PC-3 (cell line): ENCODE results near the gene ARHGEF11. TPM values are rescaled to one million over a fixed set of nuclear protein-coding genes. Genes with fewer than 3 reads are reported as not detected.

ENCODE experiments used
- ATAC-seq: fragments of 200-7000 bp; cut with Tn5 transposase; 2 replicates; pipeline ENCODE4 v1.9.1; 2020; ENCODE audit warnings: mild to moderate bottlenecking, moderate library complexity
- BruUV-seq: library from RNA; stranded (reverse); fragments of 400-500 nt; replicated peaks from 2 replicates; lab custom pipeline; 2021; lab: Mats Ljungman, UMichigan
- CTCF ChIA-PET: fragments of 300-600 bp; sonication (Branson Sonifier 250); formaldehyde crosslinking; loops from one replicate; lab custom pipeline; 2022; ENCODE audit warnings: antibody characterized with exemption; lab: Charles Lee
- POLR2A ChIA-PET: fragments of 300-600 bp; sonication (Branson Sonifier 250); formaldehyde crosslinking; loops from one replicate; lab custom pipeline; 2022; ENCODE audit warnings: antibody characterized with exemption; ENCODE audit not compliant: unreplicated experiment; lab: Charles Lee
- DNase-seq: peaks from one replicate; pipeline ENCODE4 v3.0.0-alpha.2; 2015
- H2AFZ ChIP-seq: fragments of 300-600 bp; sonication (generic); 2 replicates; pipeline ENCODE4 v1.6.0; 2016; ENCODE audit warnings: antibody characterized with exemption, low read length
- H3F3A ChIP-seq: fragments of 300-600 bp; sonication (generic); one replicate; pipeline ENCODE4 v1.6.0; 2017; ENCODE audit warnings: antibody characterized with exemption, low read length, control low read depth, mild to moderate bottlenecking; ENCODE audit not compliant: unreplicated experiment
- H3K27ac ChIP-seq: fragments of 300-600 bp; sonication (generic); 2 replicates; pipeline ENCODE4 v1.5.1; 2016; ENCODE audit warnings: mild to moderate bottlenecking, low read length
- H3K27me3 ChIP-seq: fragments of 300-600 bp; sonication (generic); 2 replicates; pipeline ENCODE4 v1.6.1; 2016; ENCODE audit warnings: low read length, mixed read lengths
- H3K36me3 ChIP-seq: fragments of 300-600 bp; sonication (generic); 2 replicates; pipeline ENCODE4 v1.6.1; 2016; ENCODE audit warnings: low read depth, mixed run types, low read length, mixed read lengths
- H3K4me1 ChIP-seq: fragments of 300-600 bp; sonication (generic); 2 replicates; pipeline ENCODE4 v1.5.1; 2016; ENCODE audit warnings: low read length; ENCODE audit not compliant: insufficient read depth
- H3K4me2 ChIP-seq: fragments of 300-600 bp; sonication (generic); 2 replicates; pipeline ENCODE4 v1.6.0; 2016; ENCODE audit warnings: low read length
- H3K4me3 ChIP-seq: fragments of 300-600 bp; sonication (generic); 2 replicates; pipeline ENCODE4 v1.5.1; 2016; ENCODE audit warnings: mild to moderate bottlenecking, low read length, mixed read lengths
- H3K79me2 ChIP-seq: fragments of 300-600 bp; sonication (generic); 2 replicates; pipeline ENCODE4 v1.6.1; 2017; ENCODE audit warnings: low read length, mixed read lengths
- H3K9ac ChIP-seq: fragments of 300-600 bp; sonication (generic); 2 replicates; pipeline ENCODE4 v1.6.0; 2016; ENCODE audit warnings: mild to moderate bottlenecking, low read length
- H3K9me2 ChIP-seq: fragments of 300-600 bp; sonication (generic); replicated peaks from 2 replicates; pipeline ENCODE4 v1.6.1; 2016; ENCODE audit warnings: mixed run types, low read length, mixed read lengths
- H3K9me3 ChIP-seq: fragments of 300-600 bp; sonication (generic); 2 replicates; pipeline ENCODE4 v1.6.1; 2016; ENCODE audit warnings: low read length, mixed read lengths
- H4K20me1 ChIP-seq: fragments of 300-600 bp; sonication (generic); 2 replicates; pipeline ENCODE4 v1.6.1; 2016; ENCODE audit warnings: low read length, mixed read lengths
- EZH2 ChIP-seq: fragments of 300-600 bp; sonication (generic); IDR thresholded peaks from one replicate; pipeline ENCODE4 v1.6.1; 2017; ENCODE audit warnings: antibody characterized with exemption, mild to moderate bottlenecking, low read length; ENCODE audit not compliant: unreplicated experiment
- EZH2phosphoT487 ChIP-seq: fragments of 300-600 bp; sonication (generic); IDR thresholded peaks from 2 replicates; pipeline ENCODE4 v1.6.1; 2018; ENCODE audit warnings: mild to moderate bottlenecking, antibody characterized with exemption, low read length, borderline replicate concordance
- intact Hi-C: fragments of 100-400 bp; cut with micrococcal nuclease; formaldehyde crosslinking; loops from 2 replicates; pipeline ENCODE4 v1.9.0; 2023
- total RNA-seq: library from RNA; depleted of rRNA; stranded (reverse); fragments of >200 nt; gene quantifications from 2 replicates; pipeline ENCODE4 v1.2.3, GENCODE V29; 2014
- TF ChIP-seq, protein P1 (sequence below): fragments of 300-600 bp; sonication (generic); conservative IDR thresholded peaks from 2 replicates; pipeline ENCODE4 v1.5.1; 2017; ENCODE audit warnings: antibody characterized with exemption, low read depth, mild to moderate bottlenecking, low read length

ARHGEF11 gene
- total RNA-seq, 1 experiment from 2014 or later, result 31.1 TPM

DNA sequence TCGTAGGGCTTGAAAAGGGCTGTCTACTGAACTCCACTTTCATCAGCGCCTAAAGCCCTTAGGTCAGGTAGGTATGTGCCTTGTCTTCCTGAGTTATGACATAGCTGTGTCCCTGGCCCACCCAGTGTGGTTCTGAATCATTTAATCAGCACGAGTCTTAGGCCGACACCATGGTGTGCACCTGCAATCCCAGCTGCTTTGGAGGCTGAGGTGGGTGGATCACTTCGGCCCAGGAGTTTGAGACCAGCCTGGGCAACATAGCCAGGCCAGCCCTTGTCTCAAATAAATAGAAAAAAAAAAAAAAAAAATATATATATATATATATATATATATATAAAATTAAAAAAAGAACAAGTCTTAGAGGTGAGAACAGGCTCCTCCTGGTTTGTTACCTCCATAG lies 109.4 kb downstream of the ARHGEF11 start:
- CTCF ChIA-PET, result no interaction called here
- POLR2A ChIA-PET, result no interaction called here
- H3K79me2 ChIP-seq, result no peaks in the 10 kb centered on the region

DNA sequence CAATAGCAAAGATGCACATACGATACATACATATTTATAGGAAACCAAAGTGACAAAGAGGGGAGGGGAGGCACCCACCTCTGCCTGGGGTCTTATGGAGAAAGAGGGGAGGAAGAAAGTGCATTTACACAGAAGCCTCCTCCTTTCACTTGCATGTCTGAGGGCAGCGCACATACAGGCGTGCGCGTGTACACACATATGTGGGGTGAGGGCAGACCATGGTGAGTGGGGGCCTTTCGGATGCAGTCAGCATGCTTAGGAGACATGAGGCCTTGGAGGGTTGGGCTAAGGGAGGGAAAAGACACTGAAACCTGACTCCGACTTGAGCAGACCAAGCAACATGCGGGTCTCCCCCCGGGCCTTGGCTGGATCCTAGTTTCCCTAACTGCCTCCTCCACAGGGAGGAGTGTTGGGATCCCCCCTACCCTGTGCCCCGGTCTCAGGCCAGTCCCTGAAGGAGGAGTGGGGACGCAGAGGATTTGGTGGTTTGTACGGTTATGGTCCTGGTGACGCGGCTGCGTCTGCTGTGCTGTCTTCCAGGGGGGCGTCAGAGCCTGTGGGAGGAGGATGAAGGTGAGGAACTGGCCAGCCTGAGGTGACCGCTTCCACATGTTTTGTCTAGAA lies 109.9 kb downstream of the ARHGEF11 start:
- no peaks in the 10 kb centered on the region for H3K9me2 ChIP-seq
- no TSS peak for BruUV-seq
- H2AFZ ChIP-seq, result no peak overlapping the region
- H3K4me2 ChIP-seq, result no peak overlapping the region
- H3K36me3 ChIP-seq, result peaks cover 10% of the 10 kb centered on the region; the same call in 1 of the 2 replicates
- H3K79me2 ChIP-seq, result no peaks in the 10 kb centered on the region
- no peak for TF ChIP-seq EZH2
- TF ChIP-seq, protein P1, sequence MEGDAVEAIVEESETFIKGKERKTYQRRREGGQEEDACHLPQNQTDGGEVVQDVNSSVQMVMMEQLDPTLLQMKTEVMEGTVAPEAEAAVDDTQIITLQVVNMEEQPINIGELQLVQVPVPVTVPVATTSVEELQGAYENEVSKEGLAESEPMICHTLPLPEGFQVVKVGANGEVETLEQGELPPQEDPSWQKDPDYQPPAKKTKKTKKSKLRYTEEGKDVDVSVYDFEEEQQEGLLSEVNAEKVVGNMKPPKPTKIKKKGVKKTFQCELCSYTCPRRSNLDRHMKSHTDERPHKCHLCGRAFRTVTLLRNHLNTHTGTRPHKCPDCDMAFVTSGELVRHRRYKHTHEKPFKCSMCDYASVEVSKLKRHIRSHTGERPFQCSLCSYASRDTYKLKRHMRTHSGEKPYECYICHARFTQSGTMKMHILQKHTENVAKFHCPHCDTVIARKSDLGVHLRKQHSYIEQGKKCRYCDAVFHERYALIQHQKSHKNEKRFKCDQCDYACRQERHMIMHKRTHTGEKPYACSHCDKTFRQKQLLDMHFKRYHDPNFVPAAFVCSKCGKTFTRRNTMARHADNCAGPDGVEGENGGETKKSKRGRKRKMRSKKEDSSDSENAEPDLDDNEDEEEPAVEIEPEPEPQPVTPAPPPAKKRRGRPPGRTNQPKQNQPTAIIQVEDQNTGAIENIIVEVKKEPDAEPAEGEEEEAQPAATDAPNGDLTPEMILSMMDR, result no peak
- intact Hi-C loops, result no loop called here
- H3F3A ChIP-seq, result no peaks in the 10 kb centered on the region
- no peaks in the 10 kb centered on the region for H3K9me3 ChIP-seq
- no peak overlapping the region for H3K4me3 ChIP-seq
- ChIA-PET POLR2A (no interaction called here), CTCF (no interaction called here)
- no peak for DNase-seq
- no peak overlapping the region for H3K9ac ChIP-seq
- H3K4me1 ChIP-seq, result no peaks in the 10 kb centered on the region
- H4K20me1 ChIP-seq, result no peaks in the 10 kb centered on the region
- H3K27me3 ChIP-seq, result no peaks in the 10 kb centered on the region
- H3K27ac ChIP-seq, result no peak overlapping the region
- no peak for ATAC-seq

More for the DNA sequence above, 109.4 kb downstream of the ARHGEF11 start:
- no peak overlapping the region for H3K4me3 ChIP-seq
- no peaks in the 10 kb centered on the region for H3K4me1 ChIP-seq
- TF ChIP-seq, protein P1, result no peak
- no peak for TF ChIP-seq EZH2
- TF ChIP-seq EZH2phosphoT487, result no peak
- H3K9me3 ChIP-seq, result no peaks in the 10 kb centered on the region
- H3K9ac ChIP-seq, result no peak overlapping the region
- H3K4me2 ChIP-seq, result no peak overlapping the region
- H3K9me2 ChIP-seq, result no peaks in the 10 kb centered on the region
- no TSS peak for BruUV-seq
- DNase-seq (no peak), ATAC-seq (no peak)
- H3K27ac ChIP-seq, result no peak overlapping the region
- no peaks in the 10 kb centered on the region for H3K27me3 ChIP-seq
- intact Hi-C loops, result no loop called here
- peaks cover 10% of the 10 kb centered on the region; the same call in 1 of the 2 replicates for H3K36me3 ChIP-seq
- no peak overlapping the region for H2AFZ ChIP-seq
- no peaks in the 10 kb centered on the region for H3F3A ChIP-seq
- no peaks in the 10 kb centered on the region for H4K20me1 ChIP-seq

DNA sequence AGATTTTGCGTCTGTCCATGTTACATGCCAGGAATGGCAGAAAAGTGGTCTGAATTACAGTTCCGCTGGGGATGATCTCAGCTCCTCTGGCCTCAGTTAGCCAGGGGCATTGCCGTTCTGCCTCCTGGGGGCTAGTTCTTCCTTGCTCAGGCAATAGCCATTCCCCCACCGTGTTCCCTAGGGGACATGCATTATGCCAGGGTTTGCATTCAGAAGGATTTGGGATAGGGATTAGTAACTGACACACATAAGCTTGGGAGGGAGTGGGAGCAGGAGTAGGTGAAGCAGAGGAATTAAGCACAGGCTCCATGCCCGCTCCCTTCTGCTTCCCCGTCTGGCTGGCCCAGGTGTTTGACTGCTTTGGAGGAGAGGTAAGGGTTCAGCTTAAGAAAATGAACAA lies 112.4 kb downstream of the ARHGEF11 start:
- TF ChIP-seq, protein P1, result no peak
- TF ChIP-seq EZH2, result no peak
- no peak for TF ChIP-seq EZH2phosphoT487
- Histone ChIP-seq H3K4me1 (no peaks in the 10 kb centered on the region), H2AFZ (no peak overlapping the region), H3F3A (no peaks in the 10 kb centered on the region), H3K9ac (no peak overlapping the region), H3K27ac (no peak overlapping the region), H3K4me2 (no peak overlapping the region), H3K27me3 (no peaks in the 10 kb centered on the region), H3K4me3 (no peak overlapping the region), H3K36me3 (0 out of 2 replicates have a peak, but pooled peaks cover 2% of the 10 kb centered on the region), H3K9me2 (no peaks in the 10 kb centered on the region), H3K79me2 (no peaks in the 10 kb centered on the region), H3K9me3 (no peaks in the 10 kb centered on the region), H4K20me1 (no peaks in the 10 kb centered on the region)
- CTCF ChIA-PET, result no interaction called here
- intact Hi-C loops, result no loop called here
- no peak for DNase-seq
- POLR2A ChIA-PET, result no interaction called here
- ATAC-seq, result no peak
- BruUV-seq, result TSS peak; percentile 25
